HG03045 (cell line): ENCODE data around the gene PABPN1.

Source experiments
- ATAC-seq: cut with Tn5 transposase; IDR thresholded peaks from one replicate; pipeline ENCODE4 v1.9.1; 2021; ENCODE audit warnings: mild to moderate bottlenecking, moderate library complexity; ENCODE audit not compliant: unreplicated experiment

Gene PABPN1

GRCh38 chr14:23357261-23357660 lies 36.0 kb downstream of the PABPN1 start:
- ATAC-seq, result no peak

- ATAC-seq, result no peak
Observed at GRCh38 chr14:23358042-23358441, 36.8 kb downstream of the PABPN1 start.

- no peak for ATAC-seq
Observed at GRCh38 chr14:23358553-23359166, 37.4 kb downstream of the PABPN1 start.

GRCh38 chr14:23359167-23359626 lies 37.9 kb downstream of the PABPN1 start:
- no peak for ATAC-seq

- no peak for ATAC-seq
Observed at GRCh38 chr14:23359722-23360447, 38.6 kb downstream of the PABPN1 start.

GRCh38 chr14:23360496-23360895 lies 39.2 kb downstream of the PABPN1 start:
- no peak for ATAC-seq

- no peak for ATAC-seq
Observed at GRCh38 chr14:23361320-23361719, 40.1 kb downstream of the PABPN1 start.

GRCh38 chr14:23361763-23362162 lies 40.5 kb downstream of the PABPN1 start:
- no peak for ATAC-seq

- no peak for ATAC-seq
Observed at GRCh38 chr14:23362200-23362599, 40.9 kb downstream of the PABPN1 start.

- ATAC-seq, result no peak
Observed at GRCh38 chr14:23364164-23365035, 43.1 kb downstream of the PABPN1 start.

- no peak for ATAC-seq
Observed at GRCh38 chr14:23365036-23365731, 43.9 kb downstream of the PABPN1 start, which contains the start of gene EFS. Gene EFS, minus strand, starts transcription at chr14:23365172. Its CDS starts 147 bp downstream, at chr14:23365025.

GRCh38 chr14:23365732-23366425 lies 44.6 kb downstream of the PABPN1 start:
- no peak for ATAC-seq

GRCh38 chr14:23366426-23366921 lies 45.2 kb downstream of the PABPN1 start:
- no peak for ATAC-seq

GRCh38 chr14:23370221-23370620 lies 49.0 kb downstream of the PABPN1 start:
- ATAC-seq, result no peak

GRCh38 chr14:23371865-23372264 lies 50.6 kb downstream of the PABPN1 start:
- ATAC-seq, result no peak

GRCh38 chr14:23372509-23372908 lies 51.3 kb downstream of the PABPN1 start, which contains the start of gene IL25:
Gene IL25, plus strand, starts transcription at chr14:23372809.
- ATAC-seq, result no peak

GRCh38 chr14:23373041-23373440 lies 51.8 kb downstream of the PABPN1 start:
- no peak for ATAC-seq
